GM12891 (cell line): ENCODE data around the gene CTNND2.
"Not testable (repeated sequence)": the region's sequence is repeated elsewhere in the genome, so short reads cannot be mapped to it uniquely, and the experiment has no call there.

Experiments used
- DNase-seq: peaks from one replicate; pipeline ENCODE4 v3.0.0; 2011; ENCODE audit warnings: low spot score; ENCODE audit not compliant: insufficient read length
- FAIRE-seq: peaks from 2 replicates; lab custom pipeline; 2011; peaks lifted over from hg19 to GRCh38; lab: Jason Lieb, UNC
- PAX5 ChIP-seq: IDR thresholded peaks from 2 replicates; pipeline ENCODE4 v1.6.1; 2011; ENCODE audit warnings: low read length, moderate library complexity, mild to moderate bottlenecking; ENCODE audit not compliant: insufficient read depth, severe bottlenecking
- POLR2A ChIP-seq: IDR thresholded peaks from 2 replicates; pipeline ENCODE4 v1.6.1; 2011; ENCODE audit warnings: low read depth, low read length, control low read depth
- POLR2AphosphoS5 ChIP-seq: IDR thresholded peaks from 2 replicates; pipeline ENCODE4 v1.6.1; 2011; ENCODE audit warnings: low read depth, low read length, control low read depth
- POU2F2 ChIP-seq: IDR thresholded peaks from 2 replicates; pipeline ENCODE4 v1.6.1; 2011; ENCODE audit warnings: low read depth, mild to moderate bottlenecking, control low read depth, low read length, moderate library complexity
- SPI1 ChIP-seq: IDR thresholded peaks from 2 replicates; pipeline ENCODE4 v1.6.1; 2011; ENCODE audit warnings: low read depth, low read length, control low read depth
- TAF1 ChIP-seq: IDR thresholded peaks from 2 replicates; pipeline ENCODE4 v1.6.1; 2011; ENCODE audit warnings: low read depth, low read length, control low read depth

The CTNND2 gene

DNA sequence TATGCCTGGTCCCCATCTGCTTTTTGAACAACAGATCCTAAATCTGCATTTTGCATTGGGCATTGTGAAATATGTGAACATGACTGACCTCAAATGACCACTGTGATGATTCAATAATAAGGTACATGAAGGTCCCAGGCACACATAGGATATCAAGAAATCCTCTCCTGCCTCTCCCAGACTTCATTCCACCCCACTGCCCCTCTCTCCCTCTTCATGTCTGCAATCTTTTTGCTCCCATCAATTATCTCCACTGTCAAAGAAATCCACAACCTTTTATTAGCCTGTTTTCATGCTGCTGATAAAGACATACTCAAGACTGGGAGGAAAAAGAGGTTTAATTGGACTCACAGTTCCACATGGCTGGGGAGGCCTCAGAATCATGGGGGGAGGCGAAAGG is 476.7 kb downstream of the CTNND2 start:
- FAIRE-seq (no peak), DNase-seq (no peak)
- TF ChIP-seq SPI1 (no peak), POU2F2 (no peak), POLR2AphosphoS5 (no peak), TAF1 (no peak), PAX5 (no peak), POLR2A (no peak)

GRCh38 chr5:11426442-11426841 is 477.8 kb downstream of the CTNND2 start:
- FAIRE-seq (no peak), DNase-seq (no peak)
- no peak for TF ChIP-seq TAF1
- no peak for TF ChIP-seq POLR2AphosphoS5
- no peak for TF ChIP-seq POU2F2
- no peak for TF ChIP-seq SPI1
- TF ChIP-seq POLR2A: no peak
- TF ChIP-seq PAX5: no peak

DNA sequence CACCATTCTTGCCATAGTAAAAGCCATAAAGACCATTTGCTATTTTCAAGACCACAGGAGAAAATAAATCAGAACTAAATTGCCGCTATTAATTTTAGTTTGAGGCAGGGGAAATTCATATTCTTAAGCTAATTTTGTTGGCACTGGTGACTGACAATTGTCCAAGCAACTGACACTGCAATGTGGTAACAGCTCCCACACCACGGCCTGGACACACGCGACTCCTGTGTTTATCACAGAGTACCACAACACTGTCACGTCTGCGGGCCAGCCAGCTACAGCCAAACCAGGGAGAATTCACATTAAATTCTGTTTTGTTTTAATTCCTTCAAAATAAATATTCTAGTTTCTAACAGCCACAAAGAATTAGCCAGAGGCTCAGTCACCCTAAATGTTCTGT is 481.9 kb downstream of the CTNND2 start:
- no peak for FAIRE-seq

GRCh38 chr5:11420969-11421368 is 483.3 kb downstream of the CTNND2 start:
- DNase-seq: no peak
- FAIRE-seq: no peak
- TF ChIP-seq POLR2A (no peak), PAX5 (no peak)

More for the DNA sequence above, 481.9 kb downstream of the CTNND2 start:
- no peak for DNase-seq
- no peak for TF ChIP-seq TAF1
- no peak for TF ChIP-seq SPI1
- no peak for TF ChIP-seq POU2F2
- no peak for TF ChIP-seq PAX5
- no peak for TF ChIP-seq POLR2AphosphoS5
- TF ChIP-seq POLR2A: no peak

DNA sequence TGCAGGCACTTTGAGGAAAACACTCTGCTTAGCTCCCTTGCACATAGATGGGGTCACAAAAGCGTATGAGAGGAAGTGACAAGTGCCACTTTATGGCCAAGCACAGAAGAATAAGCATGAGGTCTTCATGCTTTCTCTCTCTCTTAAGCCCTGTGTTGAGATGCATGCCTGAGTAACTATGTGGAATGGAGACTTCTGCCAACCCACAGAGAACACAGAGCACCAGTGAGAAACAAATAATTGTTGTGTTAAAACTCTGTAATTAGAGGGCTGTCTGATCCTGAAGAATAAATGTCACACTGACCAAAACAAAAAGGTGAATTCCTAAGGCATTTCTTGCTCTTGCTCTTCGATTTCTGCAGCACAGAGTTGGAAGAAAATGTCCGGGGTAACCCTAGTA is 488.5 kb downstream of the CTNND2 start:
- TF ChIP-seq POLR2A (no peak), POU2F2 (no peak), PAX5 (no peak), POLR2AphosphoS5 (no peak), SPI1 (no peak), TAF1 (no peak)
- no peak for FAIRE-seq

GRCh38 chr5:11414732-11415131 is 489.5 kb downstream of the CTNND2 start:
- not testable (repeated sequence) for DNase-seq, FAIRE-seq

More for the DNA sequence above, 488.5 kb downstream of the CTNND2 start:
- no peak for DNase-seq

DNA sequence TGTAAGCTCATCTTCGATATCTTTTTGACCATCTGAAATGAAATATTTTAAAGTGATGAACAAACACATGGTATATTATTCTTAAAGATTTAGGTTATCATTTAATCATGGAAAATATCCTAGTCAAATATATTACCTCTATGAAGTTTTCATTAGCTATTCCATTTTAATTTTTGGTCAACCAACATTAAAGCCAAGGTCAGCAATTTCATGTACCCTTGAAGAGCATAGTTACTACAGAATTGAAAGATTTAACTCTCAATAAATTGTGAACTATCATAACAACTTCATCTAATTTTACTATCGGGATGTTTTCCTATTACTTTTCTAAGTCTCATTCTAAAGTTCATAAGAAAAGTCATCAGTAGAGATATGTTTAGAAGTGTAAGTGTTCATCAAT is 492.6 kb downstream of the CTNND2 start:
- FAIRE-seq (no peak), DNase-seq (no peak)
- TF ChIP-seq POU2F2 (no peak), PAX5 (no peak), SPI1 (no peak), POLR2AphosphoS5 (no peak), TAF1 (no peak), POLR2A (no peak)

DNA sequence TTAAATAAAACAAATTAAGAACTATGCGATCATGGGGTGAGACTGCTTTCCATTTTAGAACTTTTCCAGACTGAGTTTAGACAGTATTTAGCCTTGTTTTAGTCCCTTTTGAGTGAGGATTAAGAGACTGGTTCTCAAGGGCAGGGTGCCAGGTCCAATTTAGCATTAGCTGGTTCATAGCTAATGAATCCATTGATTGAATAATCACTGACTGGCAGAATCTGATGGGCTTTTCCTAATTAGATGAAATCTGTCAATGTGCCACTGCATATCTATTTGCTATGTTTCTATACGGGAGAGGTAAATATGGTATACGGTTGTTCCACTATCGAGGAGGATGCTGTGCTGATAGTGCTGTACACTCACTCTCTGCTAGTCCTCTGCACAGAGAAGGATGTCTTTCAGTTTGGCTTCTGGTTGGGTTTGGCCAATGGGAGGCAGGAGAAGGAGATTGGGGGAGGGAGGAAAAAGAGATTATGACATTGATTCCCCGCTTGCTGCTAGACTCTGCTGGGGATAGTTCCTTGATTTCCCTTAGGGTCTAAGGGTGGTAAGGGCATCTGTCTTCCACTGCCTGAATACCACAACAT is 496.6 kb downstream of the CTNND2 start:
- FAIRE-seq (no peak), DNase-seq (no peak)
- no peak for TF ChIP-seq POLR2A
- TF ChIP-seq TAF1: no peak
- no peak for TF ChIP-seq PAX5
- TF ChIP-seq SPI1: no peak
- no peak for TF ChIP-seq POLR2AphosphoS5
- no peak for TF ChIP-seq POU2F2

- no peak for DNase-seq
- FAIRE-seq: no peak
- TF ChIP-seq POLR2A (no peak), PAX5 (no peak), TAF1 (no peak), SPI1 (no peak), POLR2AphosphoS5 (no peak), POU2F2 (no peak)
Observed at GRCh38 chr5:11400316-11400715, 503.9 kb downstream of the CTNND2 start.

DNA sequence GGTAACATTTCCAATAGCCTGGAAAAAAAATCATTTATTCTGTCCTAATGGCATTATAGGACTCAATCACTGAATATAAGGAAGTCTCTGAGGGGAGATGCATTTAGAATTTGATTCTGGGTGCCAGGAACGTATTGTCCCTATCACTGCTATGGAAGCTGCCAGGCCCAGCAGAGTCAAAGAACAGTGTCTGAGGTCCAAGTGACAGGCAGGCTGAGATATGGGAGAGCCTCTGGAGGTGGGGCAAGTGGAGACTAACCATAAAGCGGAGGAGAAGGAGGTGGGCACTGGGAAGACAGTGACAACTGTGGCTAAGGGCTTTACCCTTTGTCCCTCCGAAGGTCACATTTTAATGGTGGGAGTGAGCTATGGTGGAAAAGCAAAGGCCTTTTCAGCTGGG is 505.5 kb downstream of the CTNND2 start:
- DNase-seq (no peak), FAIRE-seq (no peak)
- TF ChIP-seq SPI1 (no peak), POU2F2 (no peak), POLR2AphosphoS5 (no peak), TAF1 (no peak), PAX5 (no peak), POLR2A (no peak)

- FAIRE-seq (no peak), DNase-seq (no peak)
- no peak for TF ChIP-seq TAF1
- TF ChIP-seq POU2F2: no peak
- no peak for TF ChIP-seq POLR2AphosphoS5
- no peak for TF ChIP-seq POLR2A
- TF ChIP-seq SPI1: no peak
- no peak for TF ChIP-seq PAX5
Observed at GRCh38 chr5:11397549-11397948, 506.7 kb downstream of the CTNND2 start.
